G401.6 (cell line): ENCODE data around the gene LIPM.

Experiments used
- FAIRE-seq: peaks from 2 replicates; lab custom pipeline; 2012; peaks lifted over from hg19 to GRCh38; lab: Jason Lieb, UNC

LIPM gene

GRCh38 chr10:88840881-88841280 lies 38.4 kb downstream of the LIPM start:
- FAIRE-seq: no peak

- FAIRE-seq: no peak
These were observed 39.0 kb downstream of the LIPM start for GRCh38 chr10:88841316-88842111.

GRCh38 chr10:88843171-88843570 lies 40.6 kb downstream of the LIPM start:
- no peak for FAIRE-seq

GRCh38 chr10:88848499-88848898 lies 46.0 kb downstream of the LIPM start:
- no peak for FAIRE-seq

GRCh38 chr10:88849234-88849633 lies 46.7 kb downstream of the LIPM start:
- no peak for FAIRE-seq

GRCh38 chr10:88850712-88851111 lies 48.2 kb downstream of the LIPM start:
- FAIRE-seq: no peak

GRCh38 chr10:88851706-88852105 lies 49.2 kb downstream of the LIPM start, which contains the start of gene ANKRD22:
TSS of gene ANKRD22 (minus strand) at chr10:88851844. CDS start at chr10:88851607, 237 bp downstream.
- no peak for FAIRE-seq

- no peak for FAIRE-seq
These were observed 49.8 kb downstream of the LIPM start for GRCh38 chr10:88852327-88852726.

GRCh38 chr10:88853155-88853881 lies 50.8 kb downstream of the LIPM start:
- FAIRE-seq: no peak

- FAIRE-seq: no peak
These were observed 52.2 kb downstream of the LIPM start for GRCh38 chr10:88854684-88855083.

- FAIRE-seq: no peak
These were observed 55.3 kb downstream of the LIPM start for GRCh38 chr10:88857831-88858230.

- no peak for FAIRE-seq
These were observed 56.0 kb downstream of the LIPM start for GRCh38 chr10:88858491-88858890.

- no peak for FAIRE-seq
These were observed 58.5 kb downstream of the LIPM start for GRCh38 chr10:88861036-88861435.

- FAIRE-seq: no peak
These were observed 62.8 kb downstream of the LIPM start for GRCh38 chr10:88865281-88865876.

- no peak for FAIRE-seq
These were observed 63.9 kb downstream of the LIPM start for GRCh38 chr10:88866454-88866853.

- FAIRE-seq: no peak
These were observed 67.6 kb downstream of the LIPM start for GRCh38 chr10:88870089-88870488.
